Keratinocyte (primary cell): Measurements from ENCODE around the gene FBN2.

ENCODE experiments used
- CTCF ChIP-seq, 3 experiments: IDR thresholded peaks in 1 of 3; conservative IDR thresholded peaks in 1 of 3; optimal IDR thresholded peaks in 1 of 3; 2 replicates in 2 of 3; 3 replicates in 1 of 3; pipeline versions ENCODE3 to v1.5.1; 2011; ENCODE audit warnings: low read length in 3 of 3, mild to moderate bottlenecking in 3 of 3, moderate library complexity in 2 of 3, control low read depth in 1 of 3, inconsistent platforms in 1 of 3; ENCODE audit not compliant: insufficient read depth in 2 of 3; ENCODE audit errors: extremely low read depth in 1 of 3
- EZH2 ChIP-seq: IDR thresholded peaks from one replicate; pipeline ENCODE4 v1.6.1; 2012; ENCODE audit warnings: inconsistent platforms, mild to moderate bottlenecking, low read length, moderate library complexity

- TF ChIP-seq CTCF (optimal IDR thresholded peaks at IDR 0.05 in 1 of 3, IDR thresholded peaks at IDR 0.05 in 1 of 3, conservative IDR thresholded peaks at IDR 0.05 in 1 of 3; ENCODE audit: extremely low read depth in 1 of 3, insufficient read depth in 2 of 3, low read length in 3 of 3): no peak
- TF ChIP-seq EZH2: no peak
These were observed 197.4 kb downstream of the FBN2 start for GRCh38 chr5:128340648-128341047.
